ENCODE measurements around the gene BIN1. TPM values are rescaled to one million over a fixed set of nuclear protein-coding genes. Genes with fewer than 3 reads are reported as not detected.

BIN1 gene, protein sequence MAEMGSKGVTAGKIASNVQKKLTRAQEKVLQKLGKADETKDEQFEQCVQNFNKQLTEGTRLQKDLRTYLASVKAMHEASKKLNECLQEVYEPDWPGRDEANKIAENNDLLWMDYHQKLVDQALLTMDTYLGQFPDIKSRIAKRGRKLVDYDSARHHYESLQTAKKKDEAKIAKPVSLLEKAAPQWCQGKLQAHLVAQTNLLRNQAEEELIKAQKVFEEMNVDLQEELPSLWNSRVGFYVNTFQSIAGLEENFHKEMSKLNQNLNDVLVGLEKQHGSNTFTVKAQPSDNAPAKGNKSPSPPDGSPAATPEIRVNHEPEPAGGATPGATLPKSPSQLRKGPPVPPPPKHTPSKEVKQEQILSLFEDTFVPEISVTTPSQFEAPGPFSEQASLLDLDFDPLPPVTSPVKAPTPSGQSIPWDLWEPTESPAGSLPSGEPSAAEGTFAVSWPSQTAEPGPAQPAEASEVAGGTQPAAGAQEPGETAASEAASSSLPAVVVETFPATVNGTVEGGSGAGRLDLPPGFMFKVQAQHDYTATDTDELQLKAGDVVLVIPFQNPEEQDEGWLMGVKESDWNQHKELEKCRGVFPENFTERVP
- total RNA-seq (2014; rRNA removed) (58.9 and 77.5 TPM in 2 replicates), Bru-seq, nascent RNA (percentile 51 among the genes with signal in this experiment), BruChase-seq, experiment 1, labeled RNA remaining after a 6-hour chase (percentile 55 among the genes with signal in this experiment), BruChase-seq, experiment 2, labeled RNA remaining after a 2-hour chase (percentile 59 among the genes with signal in this experiment)
- long read RNA-seq, transcript BIN1-211 (14 exons, 2,143 nt): minor isoform, 10 of 85 reads
- long read RNA-seq, transcript BIN1-209 (15 exons, 2,293 nt): major isoform, 19 of 85 reads
- long read RNA-seq, transcript BIN1-204 (13 exons, 2,074 nt): minor isoform, 5 of 85 reads
- long read RNA-seq, partial matches to known transcripts: 30 of 85 reads
- long read RNA-seq, other reads (novel, unspliced or antisense): 21 of 85 reads

DNA sequence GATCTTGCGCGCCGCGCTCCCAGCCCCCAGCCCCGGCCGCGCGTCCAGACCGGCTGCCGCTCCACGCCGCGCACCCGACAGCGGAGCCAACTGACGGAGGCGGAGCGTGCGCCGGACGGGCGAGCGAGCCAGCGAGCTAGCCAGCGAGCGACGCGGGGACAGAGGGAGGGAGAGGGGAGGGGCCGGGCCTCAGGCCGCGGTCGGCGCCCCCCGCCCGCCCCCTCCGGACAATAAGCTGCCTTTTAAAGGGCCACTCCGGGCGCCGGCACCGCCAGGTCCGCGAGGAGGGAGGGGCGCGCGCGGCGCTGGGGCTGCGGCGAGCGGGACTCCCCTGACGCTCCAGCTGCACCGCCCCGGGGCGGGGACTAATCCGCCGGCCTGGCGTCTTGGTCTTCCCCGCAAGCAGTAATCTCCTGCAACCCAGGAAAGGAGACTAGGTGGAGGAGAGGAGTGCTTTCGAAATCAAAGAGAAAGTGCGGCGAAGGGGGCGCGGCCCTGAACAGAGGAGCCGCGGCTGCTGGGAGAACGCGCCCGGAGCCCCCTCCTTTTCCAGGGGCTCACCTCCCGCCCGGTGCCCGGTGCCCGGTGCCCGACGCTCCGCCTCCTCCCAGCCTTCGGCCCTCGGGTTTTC is at the start of gene BIN1:
TSS of gene BIN1 (minus strand) at position 164 of the 631 bp plus-strand sequence. CDS start 211 bp downstream, outside the sequence.
- DNase-seq (peak; percentile 89), ATAC-seq (peak; percentile 84)
- TF ChIP-seq EZH2phosphoT487 (IDR thresholded peaks at IDR 0.05; ENCODE audit: borderline replicate concordance, low read length) (peak; percentile 72), EZH2 (IDR thresholded peaks at IDR 0.05; ENCODE audit: low read length, unreplicated experiment) (no peak)
- Histone ChIP-seq H3K27ac (ENCODE audit: low read length) (peak within 1 kb of the TSS; percentile 23), H3K4me1 (ENCODE audit: insufficient read depth, low read length) (peaks cover 18% of the 10 kb centered on the region; the same call in 1 of the 2 replicates), H3K79me2 (ENCODE audit: low read length) (peaks cover 46% of the 10 kb centered on the region), H3K9me2 (replicated peaks; ENCODE audit: low read length) (no peaks in the 10 kb centered on the region), H3K9me3 (ENCODE audit: low read length) (peaks cover 3% of the 10 kb centered on the region; the same call in 1 of the 2 replicates), H3F3A (ENCODE audit: low read length, unreplicated experiment) (no peaks in the 10 kb centered on the region), H3K4me3 (ENCODE audit: low read length) (peak within 1 kb of the TSS; percentile 97), H4K20me1 (ENCODE audit: low read length) (no peaks in the 10 kb centered on the region), H3K36me3 (ENCODE audit: low read depth, low read length) (no peaks in the 10 kb centered on the region), H3K9ac (ENCODE audit: low read length) (peak within 1 kb of the TSS; percentile 77), H3K4me2 (ENCODE audit: low read length) (peak within 1 kb of the TSS; percentile 97), H2AFZ (ENCODE audit: low read length) (peak within 1 kb of the TSS; percentile 83), H3K27me3 (ENCODE audit: low read length) (no peaks in the 10 kb centered on the region)
- CTCF ChIA-PET: interaction anchor here (0.5 to 1.2 kb wide), 6 partner anchors 25 to 90 kb away, joined by 3 to 7 read pairs (median 4); no protein-coding TSS in a partner anchor
- intact Hi-C loops (cut with micrococcal nuclease): loop anchor here (2.0 kb wide), 2 partner anchors 42 kb away; no protein-coding TSS in a partner anchor
- BruUV-seq (replicated peaks): no TSS peak
- POLR2A ChIA-PET (ENCODE audit: unreplicated experiment): interaction anchor here (0.5 to 0.9 kb wide), 7 partner anchors 18 to 751 kb away, joined by 4 to 12 read pairs (median 5); no protein-coding TSS in a partner anchor

DNA sequence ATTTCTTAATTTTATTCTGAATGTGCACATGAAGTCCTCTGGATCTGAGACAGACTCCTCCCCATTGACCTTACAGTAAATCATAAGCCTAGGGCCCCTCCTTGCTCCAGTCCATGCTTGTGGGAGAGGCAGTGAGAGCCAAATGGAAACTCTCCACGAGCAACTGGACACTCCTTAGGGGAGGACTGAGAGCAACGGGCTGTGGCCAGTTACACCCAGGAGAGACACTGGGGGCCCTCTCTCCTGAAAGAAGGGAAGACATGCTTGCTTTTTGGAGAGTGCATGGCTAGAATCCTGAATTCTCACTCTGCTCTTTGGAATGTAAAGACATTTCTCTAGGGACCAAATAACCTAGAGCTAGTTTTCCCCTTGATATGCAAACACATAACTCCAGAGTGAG is 49.0 kb upstream of the BIN1 start:
- ChIA-PET POLR2A (ENCODE audit: unreplicated experiment) (no interaction called here), CTCF (interaction anchor here (0.6 kb wide), 1 partner anchor 88 kb away, joined by 3 read pairs; no protein-coding TSS in a partner anchor)
- TF ChIP-seq EZH2phosphoT487 (IDR thresholded peaks at IDR 0.05; ENCODE audit: borderline replicate concordance, low read length): no peak
- no peak for TF ChIP-seq EZH2 (IDR thresholded peaks at IDR 0.05; ENCODE audit: low read length, unreplicated experiment)
- TF ChIP-seq, protein P1, sequence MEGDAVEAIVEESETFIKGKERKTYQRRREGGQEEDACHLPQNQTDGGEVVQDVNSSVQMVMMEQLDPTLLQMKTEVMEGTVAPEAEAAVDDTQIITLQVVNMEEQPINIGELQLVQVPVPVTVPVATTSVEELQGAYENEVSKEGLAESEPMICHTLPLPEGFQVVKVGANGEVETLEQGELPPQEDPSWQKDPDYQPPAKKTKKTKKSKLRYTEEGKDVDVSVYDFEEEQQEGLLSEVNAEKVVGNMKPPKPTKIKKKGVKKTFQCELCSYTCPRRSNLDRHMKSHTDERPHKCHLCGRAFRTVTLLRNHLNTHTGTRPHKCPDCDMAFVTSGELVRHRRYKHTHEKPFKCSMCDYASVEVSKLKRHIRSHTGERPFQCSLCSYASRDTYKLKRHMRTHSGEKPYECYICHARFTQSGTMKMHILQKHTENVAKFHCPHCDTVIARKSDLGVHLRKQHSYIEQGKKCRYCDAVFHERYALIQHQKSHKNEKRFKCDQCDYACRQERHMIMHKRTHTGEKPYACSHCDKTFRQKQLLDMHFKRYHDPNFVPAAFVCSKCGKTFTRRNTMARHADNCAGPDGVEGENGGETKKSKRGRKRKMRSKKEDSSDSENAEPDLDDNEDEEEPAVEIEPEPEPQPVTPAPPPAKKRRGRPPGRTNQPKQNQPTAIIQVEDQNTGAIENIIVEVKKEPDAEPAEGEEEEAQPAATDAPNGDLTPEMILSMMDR (conservative IDR thresholded peaks at IDR 0.05; ENCODE audit: low read depth, low read length): no peak
- Histone ChIP-seq H3K9ac (ENCODE audit: low read length) (no peak overlapping the region), H3K4me2 (ENCODE audit: low read length) (no peak overlapping the region), H3K27ac (ENCODE audit: low read length) (no peak overlapping the region), H4K20me1 (ENCODE audit: low read length) (no peaks in the 10 kb centered on the region), H3K4me3 (ENCODE audit: low read length) (no peak overlapping the region), H3K27me3 (ENCODE audit: low read length) (no peaks in the 10 kb centered on the region), H3K4me1 (ENCODE audit: insufficient read depth, low read length) (peaks cover 23% of the 10 kb centered on the region), H3K9me3 (ENCODE audit: low read length) (no peaks in the 10 kb centered on the region), H3K79me2 (ENCODE audit: low read length) (no peaks in the 10 kb centered on the region), H3K36me3 (ENCODE audit: low read depth, low read length) (no peaks in the 10 kb centered on the region), H2AFZ (ENCODE audit: low read length) (no peak overlapping the region), H3F3A (ENCODE audit: low read length, unreplicated experiment) (no peaks in the 10 kb centered on the region), H3K9me2 (replicated peaks; ENCODE audit: low read length) (no peaks in the 10 kb centered on the region)
- BruUV-seq (replicated peaks): no TSS peak
- no peak for ATAC-seq
- no peak for DNase-seq
- intact Hi-C loops (cut with micrococcal nuclease): no loop called here
